Mammary epithelial cell (primary cell): ENCODE results near the gene SLC46A2.

Experiments used
- CTCF ChIP-seq, 2 donors: IDR thresholded peaks in 1 of 2; conservative IDR thresholded peaks in 1 of 2; 2 replicates each; pipeline ENCODE4 v1.5.1; 2011 to 2012; ENCODE audit warnings: inconsistent platforms in 2 of 2, low read length in 2 of 2, mild to moderate bottlenecking in 2 of 2, control low read depth in 1 of 2, low read depth in 1 of 2; ENCODE audit not compliant: insufficient read depth in 1 of 2; ENCODE audit errors: extremely low read depth in 1 of 2
- EZH2 ChIP-seq: IDR thresholded peaks from 2 replicates; pipeline ENCODE4 v1.6.1; 2012; ENCODE audit warnings: low read length, inconsistent platforms, borderline replicate concordance

- TF ChIP-seq CTCF (conservative IDR thresholded peaks at IDR 0.05 in 1 of 2, IDR thresholded peaks at IDR 0.05 in 1 of 2; ENCODE audit: extremely low read depth in 1 of 2, insufficient read depth in 1 of 2, low read depth in 1 of 2, low read length in 2 of 2): no peak
- TF ChIP-seq EZH2: no peak
Measured at GRCh38 chr9:112864982-112865381, 25.7 kb downstream of the SLC46A2 start.
